ENCODE data around the gene GALNTL6. TPM values are rescaled to one million over a fixed set of nuclear protein-coding genes. Genes with fewer than 3 reads are reported as not detected.

Gene GALNTL6
- total and polyA plus RNA-seq, 2 experiments from 2014 or later: 0.38 to 0.40 TPM

DNA sequence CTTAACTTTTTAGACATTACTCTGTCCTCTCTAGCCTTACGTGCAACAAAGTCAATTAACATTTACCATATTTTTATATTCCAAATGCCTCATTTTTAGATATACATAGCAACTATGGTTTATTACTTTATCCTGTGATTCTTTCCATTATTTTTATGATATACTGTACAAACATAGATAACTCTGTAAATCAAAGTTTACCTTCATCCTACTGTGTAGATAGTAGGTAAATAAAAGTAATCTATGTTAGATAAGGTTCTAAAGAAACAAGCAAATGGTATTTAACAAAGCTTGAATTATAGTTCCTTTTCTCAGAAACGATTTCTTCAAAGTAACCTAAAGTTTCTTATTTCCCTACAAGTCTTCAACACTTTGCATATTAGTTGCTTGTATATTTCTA is 350.0 kb downstream of the GALNTL6 start (continued):
- TF ChIP-seq, protein P1, sequence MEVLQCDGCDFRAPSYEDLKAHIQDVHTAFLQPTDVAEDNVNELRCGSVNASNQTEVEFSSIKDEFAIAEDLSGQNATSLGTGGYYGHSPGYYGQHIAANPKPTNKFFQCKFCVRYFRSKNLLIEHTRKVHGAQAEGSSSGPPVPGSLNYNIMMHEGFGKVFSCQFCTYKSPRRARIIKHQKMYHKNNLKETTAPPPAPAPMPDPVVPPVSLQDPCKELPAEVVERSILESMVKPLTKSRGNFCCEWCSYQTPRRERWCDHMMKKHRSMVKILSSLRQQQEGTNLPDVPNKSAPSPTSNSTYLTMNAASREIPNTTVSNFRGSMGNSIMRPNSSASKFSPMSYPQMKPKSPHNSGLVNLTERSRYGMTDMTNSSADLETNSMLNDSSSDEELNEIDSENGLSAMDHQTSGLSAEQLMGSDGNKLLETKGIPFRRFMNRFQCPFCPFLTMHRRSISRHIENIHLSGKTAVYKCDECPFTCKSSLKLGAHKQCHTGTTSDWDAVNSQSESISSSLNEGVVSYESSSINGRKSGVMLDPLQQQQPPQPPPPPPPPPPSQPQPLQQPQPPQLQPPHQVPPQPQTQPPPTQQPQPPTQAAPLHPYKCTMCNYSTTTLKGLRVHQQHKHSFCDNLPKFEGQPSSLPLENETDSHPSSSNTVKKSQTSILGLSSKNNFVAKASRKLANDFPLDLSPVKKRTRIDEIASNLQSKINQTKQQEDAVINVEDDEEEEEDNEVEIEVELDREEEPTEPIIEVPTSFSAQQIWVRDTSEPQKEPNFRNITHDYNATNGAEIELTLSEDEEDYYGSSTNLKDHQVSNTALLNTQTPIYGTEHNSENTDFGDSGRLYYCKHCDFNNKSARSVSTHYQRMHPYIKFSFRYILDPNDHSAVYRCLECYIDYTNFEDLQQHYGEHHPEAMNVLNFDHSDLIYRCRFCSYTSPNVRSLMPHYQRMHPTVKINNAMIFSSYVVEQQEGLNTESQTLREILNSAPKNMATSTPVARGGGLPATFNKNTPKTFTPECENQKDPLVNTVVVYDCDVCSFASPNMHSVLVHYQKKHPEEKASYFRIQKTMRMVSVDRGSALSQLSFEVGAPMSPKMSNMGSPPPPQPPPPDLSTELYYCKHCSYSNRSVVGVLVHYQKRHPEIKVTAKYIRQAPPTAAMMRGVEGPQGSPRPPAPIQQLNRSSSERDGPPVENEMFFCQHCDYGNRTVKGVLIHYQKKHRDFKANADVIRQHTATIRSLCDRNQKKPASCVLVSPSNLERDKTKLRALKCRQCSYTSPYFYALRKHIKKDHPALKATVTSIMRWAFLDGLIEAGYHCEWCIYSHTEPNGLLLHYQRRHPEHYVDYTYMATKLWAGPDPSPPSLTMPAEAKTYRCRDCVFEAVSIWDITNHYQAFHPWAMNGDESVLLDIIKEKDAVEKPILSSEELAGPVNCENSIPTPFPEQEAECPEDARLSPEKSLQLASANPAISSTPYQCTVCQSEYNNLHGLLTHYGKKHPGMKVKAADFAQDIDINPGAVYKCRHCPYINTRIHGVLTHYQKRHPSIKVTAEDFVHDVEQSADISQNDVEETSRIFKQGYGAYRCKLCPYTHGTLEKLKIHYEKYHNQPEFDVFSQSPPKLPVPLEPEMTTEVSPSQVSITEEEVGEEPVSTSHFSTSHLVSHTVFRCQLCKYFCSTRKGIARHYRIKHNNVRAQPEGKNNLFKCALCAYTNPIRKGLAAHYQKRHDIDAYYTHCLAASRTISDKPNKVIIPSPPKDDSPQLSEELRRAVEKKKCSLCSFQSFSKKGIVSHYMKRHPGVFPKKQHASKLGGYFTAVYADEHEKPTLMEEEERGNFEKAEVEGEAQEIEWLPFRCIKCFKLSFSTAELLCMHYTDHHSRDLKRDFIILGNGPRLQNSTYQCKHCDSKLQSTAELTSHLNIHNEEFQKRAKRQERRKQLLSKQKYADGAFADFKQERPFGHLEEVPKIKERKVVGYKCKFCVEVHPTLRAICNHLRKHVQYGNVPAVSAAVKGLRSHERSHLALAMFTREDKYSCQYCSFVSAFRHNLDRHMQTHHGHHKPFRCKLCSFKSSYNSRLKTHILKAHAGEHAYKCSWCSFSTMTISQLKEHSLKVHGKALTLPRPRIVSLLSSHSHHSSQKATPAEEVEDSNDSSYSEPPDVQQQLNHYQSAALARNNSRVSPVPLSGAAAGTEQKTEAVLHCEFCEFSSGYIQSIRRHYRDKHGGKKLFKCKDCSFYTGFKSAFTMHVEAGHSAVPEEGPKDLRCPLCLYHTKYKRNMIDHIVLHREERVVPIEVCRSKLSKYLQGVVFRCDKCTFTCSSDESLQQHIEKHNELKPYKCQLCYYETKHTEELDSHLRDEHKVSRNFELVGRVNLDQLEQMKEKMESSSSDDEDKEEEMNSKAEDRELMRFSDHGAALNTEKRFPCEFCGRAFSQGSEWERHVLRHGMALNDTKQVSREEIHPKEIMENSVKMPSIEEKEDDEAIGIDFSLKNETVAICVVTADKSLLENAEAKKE (CRISPR knock-in tag; IDR thresholded peaks at IDR 0.05): no peak
- TF ChIP-seq, protein P2, sequence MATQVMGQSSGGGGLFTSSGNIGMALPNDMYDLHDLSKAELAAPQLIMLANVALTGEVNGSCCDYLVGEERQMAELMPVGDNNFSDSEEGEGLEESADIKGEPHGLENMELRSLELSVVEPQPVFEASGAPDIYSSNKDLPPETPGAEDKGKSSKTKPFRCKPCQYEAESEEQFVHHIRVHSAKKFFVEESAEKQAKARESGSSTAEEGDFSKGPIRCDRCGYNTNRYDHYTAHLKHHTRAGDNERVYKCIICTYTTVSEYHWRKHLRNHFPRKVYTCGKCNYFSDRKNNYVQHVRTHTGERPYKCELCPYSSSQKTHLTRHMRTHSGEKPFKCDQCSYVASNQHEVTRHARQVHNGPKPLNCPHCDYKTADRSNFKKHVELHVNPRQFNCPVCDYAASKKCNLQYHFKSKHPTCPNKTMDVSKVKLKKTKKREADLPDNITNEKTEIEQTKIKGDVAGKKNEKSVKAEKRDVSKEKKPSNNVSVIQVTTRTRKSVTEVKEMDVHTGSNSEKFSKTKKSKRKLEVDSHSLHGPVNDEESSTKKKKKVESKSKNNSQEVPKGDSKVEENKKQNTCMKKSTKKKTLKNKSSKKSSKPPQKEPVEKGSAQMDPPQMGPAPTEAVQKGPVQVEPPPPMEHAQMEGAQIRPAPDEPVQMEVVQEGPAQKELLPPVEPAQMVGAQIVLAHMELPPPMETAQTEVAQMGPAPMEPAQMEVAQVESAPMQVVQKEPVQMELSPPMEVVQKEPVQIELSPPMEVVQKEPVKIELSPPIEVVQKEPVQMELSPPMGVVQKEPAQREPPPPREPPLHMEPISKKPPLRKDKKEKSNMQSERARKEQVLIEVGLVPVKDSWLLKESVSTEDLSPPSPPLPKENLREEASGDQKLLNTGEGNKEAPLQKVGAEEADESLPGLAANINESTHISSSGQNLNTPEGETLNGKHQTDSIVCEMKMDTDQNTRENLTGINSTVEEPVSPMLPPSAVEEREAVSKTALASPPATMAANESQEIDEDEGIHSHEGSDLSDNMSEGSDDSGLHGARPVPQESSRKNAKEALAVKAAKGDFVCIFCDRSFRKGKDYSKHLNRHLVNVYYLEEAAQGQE (IDR thresholded peaks at IDR 0.05; ENCODE audit: unreplicated experiment): no peak
- TF ChIP-seq ZNF114 (CRISPR knock-in tag; IDR thresholded peaks at IDR 0.05): no peak
- no peak for TF ChIP-seq EZH2phosphoT487 (IDR thresholded peaks at IDR 0.05; ENCODE audit: unreplicated experiment)
- TF ChIP-seq EZH2 (IDR thresholded peaks at IDR 0.05; ENCODE audit: low read depth, unreplicated experiment): no peak
- TF ChIP-seq, protein P3, sequence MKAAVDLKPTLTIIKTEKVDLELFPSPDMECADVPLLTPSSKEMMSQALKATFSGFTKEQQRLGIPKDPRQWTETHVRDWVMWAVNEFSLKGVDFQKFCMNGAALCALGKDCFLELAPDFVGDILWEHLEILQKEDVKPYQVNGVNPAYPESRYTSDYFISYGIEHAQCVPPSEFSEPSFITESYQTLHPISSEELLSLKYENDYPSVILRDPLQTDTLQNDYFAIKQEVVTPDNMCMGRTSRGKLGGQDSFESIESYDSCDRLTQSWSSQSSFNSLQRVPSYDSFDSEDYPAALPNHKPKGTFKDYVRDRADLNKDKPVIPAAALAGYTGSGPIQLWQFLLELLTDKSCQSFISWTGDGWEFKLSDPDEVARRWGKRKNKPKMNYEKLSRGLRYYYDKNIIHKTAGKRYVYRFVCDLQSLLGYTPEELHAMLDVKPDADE (IDR thresholded peaks at IDR 0.05): no peak
- no peak for TF ChIP-seq NANOG (IDR thresholded peaks at IDR 0.05; ENCODE audit: borderline replicate concordance)
